COLO668 (cell line): Measurements from ENCODE around the gene GBX1.

Experiments
- DNase-seq: peaks from one replicate; lab custom pipeline; 2025; ENCODE audit not compliant: unreplicated experiment; lab: John Stamatoyannopoulos, UW

GBX1 gene

DNA sequence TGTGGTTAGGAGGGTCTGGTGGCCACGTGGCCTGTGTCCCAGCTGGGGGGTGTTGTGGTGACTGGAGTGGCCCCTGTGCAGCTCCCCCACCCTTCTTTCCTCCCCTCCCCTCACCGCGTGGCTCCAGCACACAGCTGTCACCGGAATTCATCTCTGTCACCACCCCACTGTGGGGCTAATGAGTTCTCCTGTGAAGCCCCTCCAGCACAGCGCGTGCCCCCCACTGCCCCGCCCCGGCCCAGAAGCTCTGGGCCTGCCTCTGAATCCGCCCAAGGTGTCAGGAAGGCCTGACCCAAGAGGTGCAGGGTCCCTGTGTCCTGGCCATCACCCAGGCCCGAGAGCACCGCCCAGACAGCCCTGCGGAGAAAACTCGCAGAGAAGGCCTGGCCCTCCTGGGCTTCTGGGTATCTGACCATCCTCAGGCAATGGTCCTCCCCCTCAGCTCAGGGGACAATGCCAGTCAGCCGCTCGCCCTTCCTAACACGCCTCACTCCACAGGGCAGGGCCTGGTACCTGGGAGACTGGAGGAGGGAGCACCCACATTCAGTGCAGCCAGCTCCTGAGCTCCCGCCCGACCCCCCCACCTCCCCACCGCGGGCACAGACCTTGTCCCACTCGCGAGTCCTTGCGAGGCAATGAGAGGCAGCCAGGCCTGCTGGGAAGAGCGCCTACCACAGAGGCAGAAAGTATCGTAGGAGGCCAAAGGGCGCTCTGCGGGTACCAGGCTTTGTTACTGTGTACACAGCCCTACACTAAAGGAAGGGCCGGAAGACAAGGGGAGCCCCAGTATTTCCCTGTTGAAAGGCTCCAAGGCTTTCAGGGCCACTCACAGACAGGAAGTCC, 38.2 kb downstream of the GBX1 start:
- DNase-seq: no peak

DNA sequence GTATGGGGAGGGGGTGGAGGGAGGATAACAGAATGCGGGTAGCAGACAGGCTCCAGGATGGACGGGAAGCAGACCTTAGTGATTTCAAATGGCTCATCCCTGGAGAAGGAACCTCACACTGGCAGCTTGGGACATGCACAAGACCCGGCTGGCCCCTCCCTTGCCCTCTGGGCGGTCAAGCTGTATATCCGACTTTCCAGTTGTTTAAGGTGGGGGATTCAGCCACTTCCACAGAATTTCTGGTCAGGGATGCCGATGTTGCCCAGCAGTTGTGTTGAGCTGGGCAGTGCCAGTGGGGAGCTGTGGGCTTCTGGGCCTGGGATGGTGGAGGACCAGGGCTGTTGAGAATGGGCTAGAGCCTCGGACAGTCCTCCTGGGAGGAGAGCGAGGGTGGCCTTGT, 38.8 kb downstream of the GBX1 start:
- no peak for DNase-seq

DNA sequence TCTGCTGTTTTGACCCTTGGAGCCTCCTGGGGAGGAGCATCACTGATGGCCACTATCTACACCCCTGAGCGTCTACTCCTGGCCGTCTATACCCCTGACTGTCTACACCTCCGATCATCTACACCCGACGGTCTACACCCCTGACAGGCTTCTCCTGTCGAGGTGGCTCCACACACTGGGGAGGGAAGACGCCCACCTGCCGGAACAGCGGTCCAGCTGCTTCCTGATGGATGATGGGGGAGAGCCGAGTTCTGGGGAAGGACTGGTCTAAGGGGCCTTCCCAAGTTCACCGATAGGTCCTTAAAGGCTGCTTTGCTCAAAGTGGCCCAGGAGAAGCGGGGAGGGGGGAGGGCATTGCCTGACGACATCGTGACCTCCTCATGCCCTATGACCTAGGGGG, 39.4 kb downstream of the GBX1 start:
- DNase-seq: no peak

DNA sequence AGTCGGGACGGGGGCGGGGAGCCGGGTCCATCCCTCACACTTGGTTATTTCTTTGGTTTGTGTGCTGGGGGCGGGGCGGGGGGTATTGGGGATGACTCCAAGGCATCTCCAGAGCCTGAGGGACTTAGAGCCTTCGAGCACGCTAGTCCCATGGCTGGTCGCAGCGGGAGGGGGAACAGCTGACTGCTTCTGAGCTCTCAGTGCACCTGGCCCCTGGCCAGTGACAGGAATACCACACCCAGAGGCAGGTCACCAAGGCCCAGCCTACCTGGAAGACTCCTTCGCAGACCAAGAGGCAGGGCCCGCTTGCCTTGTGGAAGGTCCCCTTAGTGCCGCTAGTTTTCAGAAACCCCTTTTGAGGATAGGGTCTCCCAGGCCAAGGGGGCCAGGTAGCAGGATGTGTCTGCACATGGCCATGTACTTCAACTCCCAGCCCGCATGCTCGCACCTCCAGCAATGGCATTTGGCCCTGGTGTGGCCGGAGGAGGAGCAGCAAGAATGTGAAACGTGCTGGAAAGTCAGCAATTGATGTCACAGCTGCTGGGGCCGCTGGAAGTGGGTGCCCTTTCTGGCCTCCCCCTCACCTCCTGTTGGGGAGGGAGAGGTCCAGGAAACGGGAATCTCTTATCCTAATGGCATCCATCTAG, 40.9 kb downstream of the GBX1 start:
- DNase-seq: no peak

DNA sequence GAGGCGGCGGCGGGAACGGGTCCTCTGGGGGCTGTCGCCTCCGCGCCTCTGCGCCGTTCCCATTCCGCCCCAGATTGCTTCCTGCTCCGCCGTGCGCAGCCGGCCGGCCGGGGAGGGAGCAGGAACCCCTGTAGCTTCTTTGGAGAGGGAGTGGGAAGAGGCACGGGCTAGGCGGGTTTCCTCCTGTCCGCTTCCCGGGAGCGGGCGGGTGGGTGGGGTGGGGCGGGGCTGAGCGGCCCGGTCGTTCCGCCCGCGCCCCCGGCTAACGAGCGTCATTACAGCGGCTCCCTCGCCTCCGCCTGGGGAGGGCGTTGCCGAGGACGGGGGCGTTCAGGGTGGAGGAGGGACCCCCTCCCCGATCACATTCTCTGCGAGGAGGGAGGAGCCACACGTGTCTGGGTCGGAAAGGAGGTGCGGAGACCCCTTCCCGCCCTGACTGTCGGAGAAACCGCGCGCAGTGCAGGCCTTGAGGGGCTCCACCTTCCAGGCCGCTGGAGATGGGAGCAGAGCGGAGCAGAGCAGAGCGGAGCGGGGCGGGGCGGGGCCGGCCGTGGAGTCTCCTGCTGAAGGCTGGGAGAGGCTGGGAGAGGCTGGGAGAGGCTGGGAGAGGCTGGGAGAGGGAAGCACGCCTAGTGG, 41.5 kb downstream of the GBX1 start:
- no peak for DNase-seq

DNA sequence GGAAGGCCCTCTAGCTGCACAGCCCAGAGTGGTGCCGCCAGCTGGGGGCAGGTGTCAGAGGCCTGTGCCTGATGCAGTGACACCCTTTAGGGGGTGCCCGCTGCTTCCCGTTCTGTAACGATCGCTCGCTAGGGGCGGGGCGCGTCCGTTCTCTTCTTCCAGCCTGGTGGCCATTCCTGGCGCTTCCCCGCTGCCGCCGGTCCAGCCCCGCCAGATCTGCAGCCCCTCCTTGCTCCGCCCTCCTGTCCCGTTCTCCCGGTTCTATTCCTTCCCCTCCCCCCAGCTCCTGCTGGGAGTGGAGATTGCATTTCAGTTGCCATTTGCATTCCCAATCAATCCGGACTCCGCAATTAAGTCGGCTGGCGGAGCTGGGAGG, 42.0 kb downstream of the GBX1 start:
- DNase-seq: no peak

DNA sequence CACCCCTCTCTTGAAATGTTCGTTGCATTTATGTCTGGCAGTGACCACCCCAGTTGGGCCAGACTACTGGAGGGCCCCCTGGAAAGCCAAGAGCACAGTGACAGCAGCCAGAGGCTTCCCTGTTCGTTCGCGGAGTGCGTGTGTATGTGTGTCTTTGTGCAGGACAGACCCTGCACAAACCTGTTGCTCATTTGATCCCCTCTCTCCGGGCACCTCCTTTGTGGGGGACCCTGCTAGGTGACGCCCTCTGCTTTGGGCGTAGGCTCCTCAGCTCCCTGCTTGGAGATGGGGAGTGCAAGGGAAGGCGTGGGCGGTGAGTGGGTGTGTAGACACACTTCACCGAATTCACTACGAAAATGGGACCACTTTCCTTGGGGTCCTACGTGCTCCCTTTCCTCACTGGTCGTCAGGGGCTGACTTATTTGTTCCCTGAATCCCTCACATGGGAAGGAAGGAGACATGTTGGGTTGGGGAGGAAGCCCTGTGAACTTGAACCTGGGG, 42.5 kb downstream of the GBX1 start:
- no peak for DNase-seq

DNA sequence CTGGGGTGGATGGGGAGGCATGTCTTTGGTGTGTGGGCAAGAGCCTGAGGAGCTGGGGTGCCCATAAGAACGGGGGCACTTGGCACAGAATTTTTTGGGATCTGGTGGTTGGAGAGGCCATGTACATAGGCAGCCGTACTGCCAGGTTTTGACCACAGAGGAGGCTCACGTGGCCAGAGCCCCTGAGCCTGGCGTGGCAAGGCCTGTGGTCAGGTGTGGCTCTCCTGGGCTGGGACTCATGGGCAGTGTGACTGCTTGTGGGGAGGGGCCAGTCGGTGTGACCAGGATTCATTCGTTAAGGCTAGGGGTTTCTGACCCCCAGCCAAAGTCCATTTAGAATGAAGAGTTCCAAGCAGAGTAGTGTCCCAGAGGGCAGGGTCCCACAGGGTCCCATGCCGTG, 43.0 kb downstream of the GBX1 start:
- no peak for DNase-seq

DNA sequence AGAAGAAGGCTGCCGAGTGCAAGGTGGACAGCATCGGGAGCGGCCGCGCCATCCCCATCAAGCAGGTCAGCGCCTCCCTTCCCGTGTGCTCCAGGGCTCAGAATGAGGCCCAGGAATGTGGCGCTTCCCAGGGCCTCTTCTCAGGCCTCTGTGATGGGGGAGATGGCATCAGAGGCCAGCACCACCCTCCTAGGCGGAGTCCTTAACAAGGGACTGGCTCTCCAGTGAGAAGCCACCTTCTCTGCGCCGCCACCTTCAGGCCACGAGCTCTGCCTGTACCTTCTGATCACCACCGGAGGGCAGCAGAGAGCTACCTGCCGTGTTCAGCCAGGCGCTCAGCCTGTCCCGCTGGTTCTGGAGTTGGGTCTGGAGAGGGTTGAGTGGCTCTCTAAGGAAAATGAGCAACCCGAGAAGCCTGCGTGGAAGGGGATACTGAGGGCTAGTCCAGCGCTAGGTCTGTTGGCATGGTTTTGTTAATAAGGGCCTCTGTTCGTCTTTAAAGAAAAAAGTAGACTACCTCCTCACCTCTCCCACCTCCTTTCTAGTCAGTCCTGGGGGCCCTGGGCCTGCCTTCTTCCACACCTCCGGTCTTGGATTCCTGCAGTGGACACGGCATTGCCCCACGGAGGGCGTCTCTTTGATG, 43.6 kb downstream of the GBX1 start:
- DNase-seq: peak; percentile 76

DNA sequence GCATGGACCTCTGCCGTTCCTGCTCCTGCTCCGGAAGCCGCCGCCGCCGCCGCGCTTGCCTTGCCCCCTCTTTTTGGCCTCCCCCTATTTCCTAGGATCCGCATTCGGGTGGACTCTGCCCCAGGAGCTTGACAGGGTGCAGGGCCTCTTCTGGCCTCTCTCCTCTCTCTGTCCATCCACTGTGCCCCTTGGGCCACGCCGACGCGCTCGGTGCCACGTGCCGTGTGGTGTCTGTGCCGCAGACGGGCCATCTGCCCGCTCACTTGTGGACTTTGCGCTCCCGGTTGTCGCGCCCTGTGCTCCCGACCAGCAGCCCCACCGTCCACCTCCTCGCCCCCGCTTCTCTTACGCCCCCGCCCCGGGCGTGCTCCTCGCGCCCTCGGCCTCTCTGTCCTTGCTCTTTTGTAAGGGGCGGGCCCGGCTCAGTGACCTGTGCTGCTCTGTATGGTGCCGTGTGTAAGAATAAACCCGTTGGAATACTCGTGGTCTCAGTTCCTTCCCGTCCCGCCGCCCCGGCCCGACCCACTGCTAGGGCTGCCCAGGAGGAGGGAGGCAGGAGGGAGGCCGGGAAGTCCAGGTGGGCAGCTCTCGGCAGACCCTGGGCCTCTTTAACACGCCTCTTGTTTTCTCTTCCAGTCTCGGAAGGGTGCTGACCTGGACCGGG, 44.2 kb downstream of the GBX1 start:
- no peak for DNase-seq

DNA sequence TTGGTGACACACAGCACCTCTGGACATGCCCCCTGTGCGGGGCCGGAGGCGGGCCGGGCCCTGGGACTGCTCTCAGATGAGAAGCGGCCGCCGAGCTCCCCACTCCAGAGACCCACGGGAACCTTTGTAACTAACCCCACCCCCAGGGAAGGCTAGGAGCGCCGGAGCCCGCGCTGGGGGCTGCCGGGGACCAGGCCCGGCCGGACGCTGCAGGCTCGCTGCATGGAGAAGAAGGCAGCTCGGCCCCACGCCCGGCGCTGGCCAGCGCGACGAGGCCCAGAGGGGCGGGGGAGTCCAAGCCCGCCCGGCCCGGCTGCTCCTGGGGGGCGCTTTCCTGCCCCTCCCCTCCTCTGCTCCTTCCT, 44.7 kb downstream of the GBX1 start:
- no peak for DNase-seq

DNA sequence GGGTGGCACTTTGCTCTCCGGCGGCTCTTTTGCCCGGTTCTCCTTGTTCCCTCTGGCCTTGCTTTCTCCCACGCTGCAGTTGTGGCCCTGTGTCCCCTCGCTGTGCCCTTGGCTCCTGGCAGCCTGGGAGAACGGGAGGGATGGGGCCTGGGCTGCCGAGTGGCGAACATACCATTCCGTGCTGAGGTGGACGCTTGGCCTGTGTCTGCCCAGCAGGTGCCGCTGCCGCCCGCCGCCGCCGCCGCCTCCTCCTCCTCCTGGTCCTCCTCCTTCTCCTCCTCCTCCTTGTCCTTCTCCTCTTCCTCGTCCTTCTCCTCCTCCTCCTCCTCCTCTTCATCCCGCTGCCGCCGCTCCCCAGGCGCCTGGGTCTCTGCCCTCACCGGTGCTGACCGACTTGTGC, 45.2 kb downstream of the GBX1 start:
- no peak for DNase-seq

DNA sequence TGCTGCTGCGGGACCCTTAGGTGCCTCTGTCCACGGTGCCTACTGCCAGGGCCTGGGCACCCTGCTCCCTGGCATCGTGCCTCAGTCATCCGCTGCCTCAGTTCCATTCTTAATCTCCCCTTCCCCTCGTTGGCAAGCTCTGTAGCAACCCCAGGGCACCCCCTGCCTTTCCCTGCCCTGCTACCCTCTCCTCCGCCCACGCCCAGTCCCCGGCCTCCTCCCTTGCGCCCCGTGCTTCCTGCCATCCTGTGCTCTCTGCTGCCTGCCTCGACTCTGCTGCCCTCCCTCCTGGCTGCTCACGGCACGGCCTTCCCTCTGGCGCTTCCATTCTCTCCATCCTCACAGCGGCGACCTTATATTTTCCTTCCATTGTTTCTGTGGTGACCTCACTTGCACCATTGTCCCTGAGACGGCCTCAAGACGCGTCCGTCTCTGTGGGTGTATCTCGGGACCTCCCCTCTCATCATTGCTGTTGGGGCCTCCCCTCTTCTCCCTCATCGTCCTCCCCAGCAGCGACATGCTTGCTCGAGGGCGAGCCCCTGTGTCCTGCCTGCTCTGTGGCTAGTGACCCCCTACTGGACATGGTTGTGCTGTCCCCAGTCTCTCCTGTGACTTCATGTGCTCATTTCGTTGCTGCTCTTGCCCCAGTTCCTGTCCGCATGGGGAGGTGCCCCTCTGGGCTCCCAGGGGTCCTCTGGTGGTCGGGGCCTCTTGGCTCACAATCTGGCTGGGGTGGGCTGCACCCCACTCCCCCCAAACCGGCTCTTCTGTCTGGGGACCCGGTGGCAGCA, 45.9 kb downstream of the GBX1 start:
- no peak for DNase-seq

DNA sequence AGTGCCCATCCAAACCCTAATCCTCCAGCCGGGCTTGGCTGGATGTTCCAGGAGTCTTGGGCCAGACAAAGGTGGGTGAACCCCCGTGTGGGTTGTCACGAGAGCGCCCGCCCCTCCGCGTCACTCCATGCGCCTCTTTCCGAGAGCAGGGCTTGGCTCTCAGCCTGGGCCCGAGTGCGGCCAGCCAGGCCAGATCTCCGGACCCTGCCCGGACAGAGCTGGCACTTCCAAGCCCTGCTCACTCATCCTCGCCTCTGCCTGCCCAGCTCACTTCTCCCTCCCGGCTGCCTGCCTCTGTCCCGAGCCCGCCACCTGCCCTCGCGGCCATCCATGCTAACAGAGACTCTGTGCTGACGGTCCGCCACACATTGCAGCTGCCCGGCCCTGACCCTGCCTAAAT, 46.6 kb downstream of the GBX1 start:
- DNase-seq: peak; percentile 11

DNA sequence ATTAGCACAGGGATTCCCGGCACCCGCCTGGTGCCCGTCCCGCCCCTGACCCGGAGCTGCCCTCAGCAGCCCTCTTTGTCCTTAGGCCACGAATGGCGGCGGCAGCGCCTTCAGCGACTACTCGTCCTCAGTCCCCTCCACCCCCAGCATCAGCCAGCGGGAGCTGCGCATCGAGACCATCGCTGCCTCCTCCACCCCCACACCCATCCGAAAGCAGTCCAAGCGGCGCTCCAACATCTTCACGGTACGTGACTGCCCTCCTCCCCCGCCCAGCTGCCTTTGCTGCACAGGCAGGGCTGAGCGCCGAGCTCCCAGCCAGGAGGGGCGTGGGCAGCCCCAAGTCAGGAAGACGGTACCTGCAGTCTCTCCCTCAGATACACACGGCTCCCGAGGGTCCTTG, 47.6 kb downstream of the GBX1 start:
- DNase-seq: no peak

DNA sequence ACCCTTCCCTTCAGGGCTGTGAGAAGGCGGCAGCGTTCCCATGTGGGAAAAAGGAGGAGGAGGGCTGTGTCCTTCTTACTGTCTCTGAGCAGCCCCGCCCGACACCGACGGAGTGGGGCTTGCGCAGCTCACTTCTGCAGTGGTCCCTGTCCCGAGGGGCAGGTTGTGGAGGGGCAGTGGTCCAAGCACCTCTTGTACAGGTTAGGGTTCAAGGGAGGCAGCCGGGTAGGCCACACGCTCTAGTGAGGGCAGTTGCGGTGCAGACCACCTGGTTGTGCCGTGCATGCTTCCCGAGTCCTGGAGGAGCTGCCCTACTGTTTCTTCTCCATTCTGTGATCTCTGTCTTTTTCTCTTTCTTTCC, 48.5 kb downstream of the GBX1 start:
- DNase-seq: no peak

DNA sequence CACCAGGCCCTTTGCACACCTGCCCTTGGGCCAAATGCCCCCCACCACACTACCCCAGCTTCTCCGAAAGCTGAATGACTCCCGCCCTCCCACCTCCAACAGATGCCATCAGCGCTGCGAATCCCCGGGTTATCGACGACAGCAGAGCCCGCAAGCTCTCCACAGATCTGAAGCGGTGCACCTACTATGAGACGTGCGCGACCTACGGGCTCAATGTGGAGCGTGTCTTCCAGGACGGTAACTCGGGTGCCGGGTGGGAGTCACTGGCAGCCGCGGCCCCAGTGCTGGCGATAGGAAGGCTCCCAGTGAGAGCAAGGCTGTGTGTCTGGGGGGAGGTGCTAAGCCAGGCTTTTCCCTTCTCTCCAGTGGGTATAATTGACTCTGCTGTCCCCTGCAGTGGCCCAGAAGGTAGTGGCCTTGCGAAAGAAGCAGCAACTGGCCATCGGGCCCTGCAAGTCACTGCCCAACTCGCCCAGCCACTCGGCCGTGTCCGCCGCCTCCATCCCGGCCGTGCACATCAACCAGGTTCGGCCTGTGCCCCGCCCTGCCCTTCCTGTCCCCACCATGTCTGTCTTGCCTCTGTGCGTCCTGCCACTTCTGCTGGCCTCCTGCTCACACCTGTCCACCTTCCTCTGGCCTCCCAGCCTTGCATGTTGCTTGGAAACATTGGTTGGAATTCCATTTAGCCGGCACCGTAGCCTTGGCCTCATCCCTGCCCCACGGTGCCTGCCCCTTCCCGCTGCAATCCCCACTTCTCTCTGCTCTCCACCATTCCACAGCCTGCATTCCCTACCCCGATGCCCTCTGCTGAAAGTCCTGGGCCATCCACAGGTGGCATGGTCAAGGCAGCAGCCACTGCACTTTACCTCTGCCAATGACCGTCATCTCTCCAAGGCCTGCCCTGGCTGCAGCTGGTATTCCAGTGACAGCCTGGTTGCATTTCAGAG, 49.1 kb downstream of the GBX1 start:
- DNase-seq: no peak

DNA sequence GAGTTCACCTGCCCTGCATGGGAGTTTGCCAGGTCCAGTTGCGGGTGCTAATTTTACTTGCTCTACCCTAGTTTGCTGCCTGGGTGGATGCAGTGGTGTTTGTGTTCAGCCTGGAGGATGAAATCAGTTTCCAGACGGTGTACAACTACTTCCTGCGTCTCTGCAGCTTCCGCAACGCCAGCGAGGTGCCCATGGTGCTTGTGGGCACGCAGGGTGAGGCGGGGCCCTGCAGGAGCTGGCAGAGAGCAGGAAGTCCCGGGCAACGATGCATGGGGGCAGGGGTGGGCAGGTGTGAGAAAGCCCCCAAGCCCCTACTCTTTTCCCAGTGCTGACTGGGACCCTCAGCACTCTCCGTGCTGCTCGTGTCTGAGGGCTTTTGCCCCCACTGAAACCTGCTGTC, 49.9 kb downstream of the GBX1 start:
- DNase-seq: no peak
